Activated naive CD8-positive, alpha-beta T cell treated with anti-CD3 and anti-CD28 coated beads, Interleukin-2, amount 50 U/mL, for 24 hours (primary cell): ENCODE results near the gene RAPH1.
A peak's percentile ranks its signal among the peaks of the same experiment; 100 is the strongest.

ENCODE experiments used
- ATAC-seq: fragments of 150-1000 bp; cut with Tn5 transposase; one replicate; pipeline ENCODE4 v1.10.0; 2021
- DNase-seq: peaks from one replicate; pipeline ENCODE4 v3.0.0; 2021
- H3K27ac Mint-ChIP-seq: one replicate; pipeline ENCODE4 v1.8.0; 2021; ENCODE audit warnings: mild to moderate bottlenecking, mixed read lengths
- H3K27me3 Mint-ChIP-seq: one replicate; pipeline ENCODE4 v1.8.0; 2021; ENCODE audit warnings: mixed read lengths
- H3K36me3 Mint-ChIP-seq: one replicate; pipeline ENCODE4 v1.8.0; 2021; ENCODE audit warnings: low read depth, mixed read lengths
- H3K4me1 Mint-ChIP-seq: one replicate; pipeline ENCODE4 v1.8.0; 2021; ENCODE audit warnings: mixed read lengths
- H3K4me3 Mint-ChIP-seq: one replicate; pipeline ENCODE4 v1.8.0; 2021; ENCODE audit warnings: mild to moderate bottlenecking, moderate library complexity, mixed read lengths
- H3K9me3 Mint-ChIP-seq: one replicate; pipeline ENCODE4 v1.8.0; 2021; ENCODE audit warnings: mixed read lengths

RAPH1 gene, protein sequence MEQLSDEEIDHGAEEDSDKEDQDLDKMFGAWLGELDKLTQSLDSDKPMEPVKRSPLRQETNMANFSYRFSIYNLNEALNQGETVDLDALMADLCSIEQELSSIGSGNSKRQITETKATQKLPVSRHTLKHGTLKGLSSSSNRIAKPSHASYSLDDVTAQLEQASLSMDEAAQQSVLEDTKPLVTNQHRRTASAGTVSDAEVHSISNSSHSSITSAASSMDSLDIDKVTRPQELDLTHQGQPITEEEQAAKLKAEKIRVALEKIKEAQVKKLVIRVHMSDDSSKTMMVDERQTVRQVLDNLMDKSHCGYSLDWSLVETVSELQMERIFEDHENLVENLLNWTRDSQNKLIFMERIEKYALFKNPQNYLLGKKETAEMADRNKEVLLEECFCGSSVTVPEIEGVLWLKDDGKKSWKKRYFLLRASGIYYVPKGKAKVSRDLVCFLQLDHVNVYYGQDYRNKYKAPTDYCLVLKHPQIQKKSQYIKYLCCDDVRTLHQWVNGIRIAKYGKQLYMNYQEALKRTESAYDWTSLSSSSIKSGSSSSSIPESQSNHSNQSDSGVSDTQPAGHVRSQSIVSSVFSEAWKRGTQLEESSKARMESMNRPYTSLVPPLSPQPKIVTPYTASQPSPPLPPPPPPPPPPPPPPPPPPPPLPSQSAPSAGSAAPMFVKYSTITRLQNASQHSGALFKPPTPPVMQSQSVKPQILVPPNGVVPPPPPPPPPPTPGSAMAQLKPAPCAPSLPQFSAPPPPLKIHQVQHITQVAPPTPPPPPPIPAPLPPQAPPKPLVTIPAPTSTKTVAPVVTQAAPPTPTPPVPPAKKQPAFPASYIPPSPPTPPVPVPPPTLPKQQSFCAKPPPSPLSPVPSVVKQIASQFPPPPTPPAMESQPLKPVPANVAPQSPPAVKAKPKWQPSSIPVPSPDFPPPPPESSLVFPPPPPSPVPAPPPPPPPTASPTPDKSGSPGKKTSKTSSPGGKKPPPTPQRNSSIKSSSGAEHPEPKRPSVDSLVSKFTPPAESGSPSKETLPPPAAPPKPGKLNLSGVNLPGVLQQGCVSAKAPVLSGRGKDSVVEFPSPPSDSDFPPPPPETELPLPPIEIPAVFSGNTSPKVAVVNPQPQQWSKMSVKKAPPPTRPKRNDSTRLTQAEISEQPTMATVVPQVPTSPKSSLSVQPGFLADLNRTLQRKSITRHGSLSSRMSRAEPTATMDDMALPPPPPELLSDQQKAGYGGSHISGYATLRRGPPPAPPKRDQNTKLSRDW

DNA sequence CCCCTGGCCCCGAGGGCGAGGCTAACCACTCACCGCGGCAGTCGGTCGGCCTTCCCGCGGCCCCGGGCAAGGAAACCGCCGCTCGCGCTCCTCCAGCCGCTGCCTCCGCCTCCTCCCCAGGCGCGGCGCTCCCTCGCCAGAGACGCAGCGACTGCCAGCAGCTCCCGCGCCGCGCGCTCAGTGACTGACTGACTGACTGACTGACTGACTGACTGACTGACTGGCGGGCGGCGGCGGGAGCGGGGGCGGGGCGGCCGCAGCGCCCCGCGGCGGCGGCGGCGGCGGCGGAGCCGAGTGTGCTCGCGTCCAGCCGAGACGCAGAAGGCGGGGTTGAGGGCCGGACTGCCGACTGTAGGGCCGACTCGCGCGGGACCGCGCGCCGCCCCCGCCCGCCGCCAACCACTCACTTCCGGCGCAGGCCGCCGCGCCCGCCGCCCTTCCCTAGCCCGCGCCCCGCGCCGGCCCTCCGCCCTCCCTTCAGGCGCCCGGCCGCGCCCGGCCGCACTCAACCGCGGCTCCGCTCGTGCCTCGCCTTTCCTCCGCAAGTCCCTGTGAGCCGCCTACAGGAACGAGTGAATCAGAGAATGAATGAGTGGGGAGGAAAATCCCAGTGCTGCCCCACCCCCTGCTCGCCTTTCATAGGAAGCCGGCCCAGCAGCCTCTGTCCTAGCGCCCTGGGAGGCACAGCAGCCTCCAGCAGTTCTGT, at the start of gene RAPH1:
RAPH1 (minus strand) TSS at position 224 of the 706 bp plus-strand sequence. CDS start 39,948 bp downstream, outside the sequence.
- Mint-ChIP-seq H3K4me1 (peaks cover 34% of the 10 kb centered on the region), H3K9me3 (peaks cover 23% of the 10 kb centered on the region), H3K27ac (peak within 1 kb of the TSS; percentile 77), H3K27me3 (peaks cover 54% of the 10 kb centered on the region), H3K4me3 (peak within 1 kb of the TSS; percentile 79), H3K36me3 (peaks cover 7% of the 10 kb centered on the region)
- DNase-seq (peak; percentile 63), ATAC-seq (peak; percentile 66)

- H3K27ac Mint-ChIP-seq = no peak overlapping the region
- ATAC-seq (no peak), DNase-seq (no peak)
- peaks cover 25% of the 10 kb centered on the region for H3K4me1 Mint-ChIP-seq
- H3K27me3 Mint-ChIP-seq = no peaks in the 10 kb centered on the region
- no peaks in the 10 kb centered on the region for H3K9me3 Mint-ChIP-seq
- H3K36me3 Mint-ChIP-seq = no peaks in the 10 kb centered on the region
- no peak overlapping the region for H3K4me3 Mint-ChIP-seq
Measured at GRCh38 chr2:203584784-203585183, 49.7 kb upstream of the RAPH1 start.

DNA sequence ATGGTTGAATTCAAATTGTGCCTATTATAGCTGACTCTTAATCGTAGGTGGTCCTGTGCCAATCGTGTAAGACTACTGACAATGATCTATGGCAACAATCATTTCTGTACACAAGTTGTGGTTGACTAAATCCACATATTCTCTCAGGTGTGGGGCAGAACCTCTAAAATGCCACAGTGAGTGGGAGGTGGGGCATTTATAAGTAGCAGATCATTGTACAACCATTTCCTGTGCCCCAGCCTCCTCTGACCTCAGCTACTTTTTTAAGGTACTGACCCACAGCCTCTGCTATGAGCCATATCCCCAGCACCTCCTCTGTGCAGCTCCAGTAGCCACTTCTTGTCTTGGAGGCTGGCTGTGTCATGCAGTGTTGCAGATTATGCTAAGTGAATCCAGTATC, 48.6 kb upstream of the RAPH1 start:
- no peaks in the 10 kb centered on the region for H3K27me3 Mint-ChIP-seq
- peaks cover 34% of the 10 kb centered on the region for H3K4me1 Mint-ChIP-seq
- peak; percentile 84 for ATAC-seq
- DNase-seq = peak; percentile 41
- H3K9me3 Mint-ChIP-seq = no peaks in the 10 kb centered on the region
- H3K27ac Mint-ChIP-seq = peak overlapping the region; percentile 41
- no peaks in the 10 kb centered on the region for H3K36me3 Mint-ChIP-seq
- H3K4me3 Mint-ChIP-seq = peak overlapping the region; percentile 20

DNA sequence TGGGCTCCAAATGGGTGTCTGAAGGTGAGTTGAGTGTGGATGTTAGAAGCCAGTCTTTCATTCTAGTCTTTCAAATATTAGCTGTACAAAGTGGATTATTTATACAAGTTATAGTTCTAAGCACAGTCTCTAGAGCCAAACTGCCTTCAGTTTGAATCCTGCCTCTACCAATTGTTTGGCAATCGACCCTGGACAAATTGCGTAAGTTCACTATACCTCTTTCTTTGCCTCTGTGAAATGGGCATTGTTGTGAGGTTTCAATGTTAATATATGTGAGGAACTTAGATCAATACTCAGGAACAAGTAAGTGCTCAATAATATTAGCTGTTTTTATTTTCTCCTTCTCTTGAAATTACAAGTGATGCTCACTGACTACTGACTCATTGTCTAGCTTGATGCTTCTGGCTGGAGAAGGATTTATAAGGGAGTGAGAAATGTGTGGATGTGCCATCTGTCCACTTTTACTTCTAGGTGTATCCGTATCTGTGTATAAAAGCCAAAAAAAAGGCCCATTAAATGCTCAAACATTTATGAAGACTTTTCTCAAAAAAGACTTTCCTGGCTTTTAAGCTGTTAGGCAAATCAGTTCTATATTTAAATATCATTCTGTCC, 48.1 kb upstream of the RAPH1 start:
- peak overlapping the region; percentile 41 for H3K27ac Mint-ChIP-seq
- no peaks in the 10 kb centered on the region for H3K27me3 Mint-ChIP-seq
- no peak overlapping the region for H3K4me3 Mint-ChIP-seq

GRCh38 chr2:203582468-203582867, 47.4 kb upstream of the RAPH1 start:
- no peak for DNase-seq
- no peak for ATAC-seq

More for the DNA sequence above, 48.1 kb upstream of the RAPH1 start:
- Mint-ChIP-seq H3K36me3 (no peaks in the 10 kb centered on the region), H3K9me3 (no peaks in the 10 kb centered on the region), H3K4me1 (peaks cover 34% of the 10 kb centered on the region)
- ATAC-seq (no peak), DNase-seq (no peak)

GRCh38 chr2:203580844-203581243, 45.7 kb upstream of the RAPH1 start:
- Mint-ChIP-seq H3K27me3 (peaks cover 4% of the 10 kb centered on the region), H3K27ac (no peak overlapping the region), H3K4me3 (no peak overlapping the region), H3K36me3 (no peaks in the 10 kb centered on the region), H3K9me3 (no peaks in the 10 kb centered on the region), H3K4me1 (peaks cover 31% of the 10 kb centered on the region)
- ATAC-seq (no peak), DNase-seq (no peak)

More at GRCh38 chr2:203582468-203582867, 47.4 kb upstream of the RAPH1 start:
- H3K9me3 Mint-ChIP-seq = no peaks in the 10 kb centered on the region
- H3K4me3 Mint-ChIP-seq = no peak overlapping the region
- peaks cover 34% of the 10 kb centered on the region for H3K4me1 Mint-ChIP-seq
- H3K36me3 Mint-ChIP-seq = no peaks in the 10 kb centered on the region
- no peaks in the 10 kb centered on the region for H3K27me3 Mint-ChIP-seq
- no peak overlapping the region for H3K27ac Mint-ChIP-seq

- Mint-ChIP-seq H3K27ac (no peak overlapping the region), H3K4me3 (no peak overlapping the region), H3K9me3 (no peaks in the 10 kb centered on the region), H3K36me3 (no peaks in the 10 kb centered on the region), H3K27me3 (peaks cover 4% of the 10 kb centered on the region), H3K4me1 (peaks cover 25% of the 10 kb centered on the region)
- DNase-seq = no peak
- no peak for ATAC-seq
Measured at GRCh38 chr2:203579730-203580129, 44.6 kb upstream of the RAPH1 start.

GRCh38 chr2:203578759-203579643, 43.9 kb upstream of the RAPH1 start:
- Mint-ChIP-seq H3K27ac (no peak overlapping the region), H3K9me3 (no peaks in the 10 kb centered on the region), H3K27me3 (peaks cover 4% of the 10 kb centered on the region), H3K4me3 (no peak overlapping the region), H3K4me1 (peaks cover 21% of the 10 kb centered on the region), H3K36me3 (no peaks in the 10 kb centered on the region)
- DNase-seq (peak; percentile 6), ATAC-seq (peak; percentile 86)

GRCh38 chr2:203574824-203575223, 39.7 kb upstream of the RAPH1 start:
- peaks cover 12% of the 10 kb centered on the region for H3K4me1 Mint-ChIP-seq

GRCh38 chr2:203572316-203572715, 37.2 kb upstream of the RAPH1 start:
- DNase-seq (no peak), ATAC-seq (no peak)
- Mint-ChIP-seq H3K4me1 (peaks cover 6% of the 10 kb centered on the region), H3K9me3 (no peaks in the 10 kb centered on the region), H3K27ac (no peak overlapping the region), H3K4me3 (no peak overlapping the region), H3K27me3 (peaks cover 8% of the 10 kb centered on the region), H3K36me3 (no peaks in the 10 kb centered on the region)

More at GRCh38 chr2:203574824-203575223, 39.7 kb upstream of the RAPH1 start:
- Mint-ChIP-seq H3K27me3 (peaks cover 8% of the 10 kb centered on the region), H3K4me3 (no peak overlapping the region), H3K27ac (no peak overlapping the region), H3K9me3 (no peaks in the 10 kb centered on the region), H3K36me3 (no peaks in the 10 kb centered on the region)
- ATAC-seq = no peak
- DNase-seq = no peak

- H3K27ac Mint-ChIP-seq = no peak overlapping the region
- H3K36me3 Mint-ChIP-seq = no peaks in the 10 kb centered on the region
- peaks cover 7% of the 10 kb centered on the region for H3K27me3 Mint-ChIP-seq
- no peaks in the 10 kb centered on the region for H3K9me3 Mint-ChIP-seq
- ATAC-seq = no peak
- no peak for DNase-seq
- H3K4me3 Mint-ChIP-seq = no peak overlapping the region
- peaks cover 6% of the 10 kb centered on the region for H3K4me1 Mint-ChIP-seq
Measured at GRCh38 chr2:203569677-203570316, 34.7 kb upstream of the RAPH1 start.

DNA sequence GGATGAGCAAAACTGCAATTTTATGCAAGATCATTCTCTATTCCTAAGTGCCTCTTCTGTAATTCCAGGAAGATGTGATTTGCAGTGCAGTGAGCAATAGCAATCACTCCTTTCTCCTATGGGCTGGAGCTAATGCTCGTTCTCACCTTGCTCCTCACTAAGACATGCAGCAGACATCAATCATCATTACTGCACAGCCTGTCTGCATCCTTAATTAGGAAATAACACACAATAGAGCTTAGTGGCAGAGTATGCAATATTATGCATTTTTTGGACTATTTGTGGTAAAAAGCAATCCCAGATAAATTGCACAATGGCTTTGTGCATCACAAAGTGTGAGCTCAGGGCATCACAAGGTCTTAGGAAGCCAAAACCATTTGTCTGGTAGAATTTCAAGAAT, 32.6 kb upstream of the RAPH1 start:
- H3K36me3 Mint-ChIP-seq = no peaks in the 10 kb centered on the region
- no peaks in the 10 kb centered on the region for H3K9me3 Mint-ChIP-seq
- DNase-seq = no peak

More for the DNA sequence above, 32.6 kb upstream of the RAPH1 start:
- peaks cover 6% of the 10 kb centered on the region for H3K4me1 Mint-ChIP-seq
- no peak for ATAC-seq
- H3K4me3 Mint-ChIP-seq = no peak overlapping the region
- H3K27me3 Mint-ChIP-seq = peaks cover 7% of the 10 kb centered on the region
- no peak overlapping the region for H3K27ac Mint-ChIP-seq
